NCI-H1694 (cell line): ENCODE data around the gene VWDE.

Experiments
- DNase-seq: peaks from one replicate; lab custom pipeline; 2025; lab: John Stamatoyannopoulos, UW

The VWDE gene

DNA sequence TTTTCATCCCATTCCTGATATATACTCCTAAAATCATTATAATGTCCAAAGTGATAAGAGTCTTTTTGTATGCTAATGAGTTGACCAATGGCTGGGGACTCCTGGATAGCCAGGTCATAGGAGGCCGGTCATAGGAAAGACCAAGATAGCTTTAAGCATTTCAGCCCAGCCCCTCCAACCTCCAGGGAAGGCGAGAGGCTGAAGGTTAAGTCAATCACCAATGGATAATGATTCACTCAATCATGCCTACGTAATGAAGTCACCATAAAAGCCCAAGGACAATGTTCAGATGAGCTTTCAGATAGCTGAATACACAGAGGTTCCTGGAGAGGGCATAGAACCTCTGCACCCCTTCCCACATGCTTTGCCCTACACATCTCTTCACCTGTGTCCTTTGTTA lies 75.7 kb downstream of the VWDE start:
- DNase-seq: no peak

DNA sequence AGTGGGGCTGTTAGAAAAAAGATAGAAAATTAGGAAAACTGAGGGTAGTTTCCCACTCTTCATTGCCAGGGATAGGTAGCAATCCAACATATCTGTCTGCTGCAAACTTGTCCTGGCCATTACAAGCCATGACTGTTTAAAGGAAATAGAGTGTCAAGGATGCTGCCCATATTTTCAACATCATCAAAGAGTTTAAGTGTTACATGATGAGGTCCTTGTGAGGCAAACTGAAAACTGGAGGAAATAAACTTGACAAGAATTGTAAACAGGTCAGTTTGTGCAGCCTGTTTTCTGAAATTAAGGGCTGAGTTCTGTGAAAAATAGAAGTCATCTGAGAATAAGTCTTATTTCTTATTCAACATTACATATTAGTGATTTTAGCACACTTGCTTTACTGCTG lies 78.0 kb downstream of the VWDE start:
- DNase-seq: no peak

DNA sequence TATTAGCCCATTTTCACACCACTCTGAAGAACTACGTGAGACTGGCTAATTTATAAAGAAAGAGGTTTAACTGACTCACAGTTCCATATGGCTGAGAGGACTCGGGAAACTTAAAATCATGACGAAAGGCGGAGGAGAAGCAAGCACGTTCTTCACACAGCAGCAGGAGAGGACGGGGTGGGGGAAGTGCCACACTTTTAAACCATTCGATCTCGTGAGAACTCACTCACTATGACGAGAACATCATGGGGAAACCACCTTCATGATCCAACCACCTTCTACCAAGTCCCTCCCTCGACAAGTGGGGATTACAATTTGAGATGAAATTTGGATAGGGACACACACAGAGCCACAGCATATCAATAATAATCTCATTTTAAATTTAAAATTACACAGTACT lies 80.2 kb downstream of the VWDE start:
- DNase-seq: no peak

DNA sequence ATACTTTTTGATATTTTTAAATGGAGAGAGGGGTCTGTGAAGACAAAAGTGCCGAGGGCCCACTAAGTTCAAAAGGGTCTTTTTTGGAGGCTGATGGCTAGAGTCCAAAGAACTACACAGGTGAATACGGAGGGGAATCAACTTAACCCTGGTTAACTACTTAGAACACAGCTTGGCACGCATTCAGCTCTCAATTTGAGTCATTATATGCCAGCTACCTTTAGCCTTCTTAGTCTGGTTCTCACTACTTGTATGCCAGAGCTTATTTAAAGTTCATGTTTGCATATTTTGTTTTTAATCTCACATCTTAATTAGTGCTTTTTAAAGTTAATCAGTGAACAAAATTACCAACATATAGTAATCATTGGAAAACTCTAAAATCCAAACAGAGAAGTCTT lies 80.8 kb downstream of the VWDE start:
- no peak for DNase-seq

DNA sequence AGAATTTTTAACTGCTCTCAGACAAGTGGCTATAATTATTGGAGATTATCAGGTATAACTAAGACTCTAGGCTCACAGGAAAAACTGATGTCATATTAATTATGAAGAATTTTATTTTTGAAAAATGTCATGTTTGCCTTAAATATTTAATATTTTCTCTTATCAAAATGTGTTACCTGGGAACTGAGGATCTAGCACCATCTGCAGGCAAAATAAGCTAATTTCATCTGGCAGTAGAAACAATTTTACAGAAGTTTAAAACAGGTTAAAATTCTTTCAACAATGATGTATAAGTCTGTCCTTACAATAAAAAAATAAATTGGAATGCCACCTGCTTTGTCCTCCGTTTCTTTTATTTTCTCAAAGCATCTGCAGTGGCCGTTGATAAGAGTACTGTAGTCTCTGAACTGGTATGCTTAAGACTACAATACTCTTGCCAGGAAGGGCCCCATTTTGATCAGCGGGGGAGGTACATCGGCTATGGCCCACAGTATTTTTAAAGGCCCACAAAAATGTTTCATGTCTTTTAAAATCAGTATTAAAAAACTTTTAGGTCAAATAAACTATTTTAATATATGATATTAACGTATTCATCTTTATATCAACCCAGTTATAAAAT lies 81.3 kb downstream of the VWDE start:
- DNase-seq: peak; percentile 7

DNA sequence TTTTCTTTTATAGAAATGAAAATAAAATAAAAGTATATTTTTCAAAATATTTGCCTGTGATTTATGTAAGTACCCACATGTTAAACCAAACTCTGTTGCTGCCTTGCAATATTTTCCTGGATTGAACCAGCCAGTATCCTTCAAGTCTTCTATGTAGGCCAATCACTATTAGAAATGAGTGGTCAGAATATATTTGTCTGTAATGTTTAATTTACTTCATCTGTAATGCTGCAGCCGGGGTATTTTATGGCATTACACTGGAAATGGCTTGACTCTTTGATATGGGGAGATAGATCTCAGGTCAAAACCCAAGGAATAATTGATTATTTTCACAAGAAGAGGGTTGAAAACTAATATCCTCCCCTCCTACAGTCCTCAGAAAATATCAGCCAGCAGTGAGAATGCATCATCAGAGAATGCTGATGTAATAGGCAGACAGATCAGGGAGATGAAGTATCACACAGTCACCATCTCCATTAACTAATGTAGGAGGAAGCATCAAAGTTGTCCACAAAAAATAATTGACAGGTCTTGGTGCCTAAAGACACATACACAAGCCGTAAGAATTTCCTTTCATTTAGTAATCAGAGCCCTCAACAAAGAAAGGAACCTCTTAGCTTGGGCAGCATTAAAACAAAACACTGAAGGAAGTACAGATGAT lies 82.5 kb downstream of the VWDE start:
- no peak for DNase-seq

DNA sequence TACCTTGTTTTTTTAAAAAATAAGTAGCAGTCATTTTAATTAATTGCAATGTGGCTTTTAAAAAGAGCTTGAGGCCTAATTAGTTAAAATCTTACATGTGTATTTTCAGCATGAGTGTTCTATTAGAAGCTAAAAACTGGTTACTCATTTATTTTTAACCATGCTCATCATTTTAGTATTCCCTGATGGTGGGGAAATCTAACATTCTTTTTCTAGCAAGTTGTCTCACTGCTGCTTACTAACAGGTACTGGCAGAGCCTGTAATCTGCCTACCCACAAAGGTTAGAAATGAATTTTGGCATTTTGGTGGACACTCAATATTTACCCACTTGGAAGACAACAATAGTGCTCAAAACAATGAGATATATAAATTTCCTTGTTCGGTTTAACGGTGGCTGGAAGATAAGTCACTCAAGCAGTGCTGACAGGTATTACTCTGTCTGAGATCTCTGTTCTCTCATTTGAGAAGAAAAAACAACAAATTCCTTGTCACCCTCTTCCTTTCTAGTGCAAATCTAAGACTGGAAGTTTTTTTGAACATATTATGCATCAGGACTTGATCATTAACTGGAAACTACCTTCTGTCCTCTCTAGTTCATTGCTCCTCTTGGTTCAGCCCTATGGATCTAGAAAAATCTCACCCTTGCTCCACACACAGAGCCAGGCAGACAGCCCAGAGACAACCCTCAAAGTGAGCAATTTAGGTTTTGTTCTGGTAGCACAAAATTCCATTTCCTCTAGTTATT lies 83.3 kb downstream of the VWDE start:
- DNase-seq: no peak

DNA sequence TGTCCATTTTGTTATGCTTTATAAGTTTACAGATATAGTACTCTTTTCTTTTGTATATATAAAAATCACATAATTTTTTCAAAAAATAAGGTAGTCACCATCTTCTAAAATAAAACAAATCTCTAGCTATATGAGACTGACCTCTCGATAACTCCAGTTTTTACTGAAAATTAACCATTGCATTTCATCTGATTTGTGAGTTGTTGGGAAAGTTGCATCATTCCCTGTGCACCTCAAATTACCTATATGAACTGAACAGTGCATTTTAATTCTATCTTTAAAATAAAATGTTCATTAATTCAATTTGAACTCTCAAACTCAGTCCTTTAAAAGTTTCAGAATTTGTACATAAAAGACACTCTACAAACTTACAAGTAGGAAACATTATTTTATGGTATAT lies 86.0 kb downstream of the VWDE start:
- DNase-seq: no peak

DNA sequence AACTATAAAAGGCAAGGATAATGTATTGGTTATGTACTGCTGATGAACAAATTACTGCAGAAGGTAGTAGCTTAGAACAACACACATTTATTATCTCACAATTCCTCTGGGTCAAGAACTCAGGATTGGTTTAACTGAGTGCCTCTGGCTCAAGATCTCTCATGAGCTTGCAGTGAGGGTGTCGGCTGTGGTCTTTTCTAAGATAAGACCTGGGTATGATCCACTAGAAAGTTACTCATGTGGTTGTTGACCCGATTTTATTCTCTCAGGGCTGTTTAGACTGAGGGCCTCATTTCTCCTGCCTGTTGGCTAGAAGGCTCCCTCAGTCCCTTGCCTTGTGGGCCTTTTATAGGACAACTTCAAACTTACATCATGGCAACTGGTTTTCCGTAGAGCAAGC lies 86.7 kb downstream of the VWDE start:
- DNase-seq: no peak

DNA sequence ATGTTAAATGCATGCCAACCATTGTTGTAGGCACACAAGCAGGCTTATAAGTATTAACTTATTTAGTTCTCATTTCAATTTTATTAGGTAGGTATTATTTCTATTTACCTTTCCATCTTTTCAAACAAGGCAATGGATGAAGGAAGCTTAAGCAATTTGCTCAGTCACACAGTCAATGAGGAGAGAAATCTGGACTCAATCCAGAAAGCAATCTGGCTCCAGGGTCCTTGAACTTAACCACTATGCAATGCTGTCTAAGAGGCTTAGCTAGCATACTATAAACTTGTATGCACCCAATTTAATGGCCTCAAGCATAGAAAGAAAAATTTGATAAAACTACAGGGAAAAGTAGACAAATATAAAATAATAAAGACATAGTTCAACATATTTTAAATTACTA lies 88.6 kb downstream of the VWDE start:
- no peak for DNase-seq

DNA sequence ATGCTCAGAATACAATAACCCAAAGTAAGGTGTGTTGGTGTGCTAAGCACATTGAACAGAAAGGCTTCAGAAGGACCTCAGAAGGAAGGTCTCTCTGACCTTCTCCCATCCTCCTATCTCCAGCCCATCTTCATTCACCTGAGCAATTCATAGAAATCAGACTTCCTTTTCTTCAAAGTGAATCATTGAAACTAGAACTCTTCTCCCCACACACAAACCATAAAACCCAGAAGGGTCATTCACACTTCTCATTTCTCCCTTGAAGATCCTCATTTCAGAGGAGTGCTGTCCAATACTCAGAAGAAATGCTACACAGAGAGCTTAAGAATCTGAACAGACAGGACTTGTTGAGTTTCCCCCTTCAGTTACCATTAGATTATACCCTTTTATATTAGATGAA lies 89.5 kb downstream of the VWDE start:
- DNase-seq: no peak

DNA sequence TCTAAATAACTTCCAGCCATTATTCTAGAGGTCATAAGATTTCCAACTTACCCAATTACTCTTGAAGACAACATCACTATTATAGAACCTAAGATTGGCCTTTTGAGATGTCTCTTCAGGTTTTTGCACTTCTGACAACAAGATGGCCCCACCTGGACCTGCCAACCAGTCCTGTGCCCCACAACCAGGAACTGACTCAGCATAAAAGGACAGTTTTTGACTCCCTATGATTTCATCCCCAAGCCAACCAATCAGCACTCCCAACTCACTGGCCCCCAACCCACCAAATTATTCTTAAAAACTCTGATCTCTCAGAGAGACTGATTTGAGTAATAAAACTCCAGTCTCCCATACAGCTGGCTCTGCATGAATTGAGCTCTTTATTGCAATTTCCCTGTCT lies 98.2 kb downstream of the VWDE start:
- no peak for DNase-seq

DNA sequence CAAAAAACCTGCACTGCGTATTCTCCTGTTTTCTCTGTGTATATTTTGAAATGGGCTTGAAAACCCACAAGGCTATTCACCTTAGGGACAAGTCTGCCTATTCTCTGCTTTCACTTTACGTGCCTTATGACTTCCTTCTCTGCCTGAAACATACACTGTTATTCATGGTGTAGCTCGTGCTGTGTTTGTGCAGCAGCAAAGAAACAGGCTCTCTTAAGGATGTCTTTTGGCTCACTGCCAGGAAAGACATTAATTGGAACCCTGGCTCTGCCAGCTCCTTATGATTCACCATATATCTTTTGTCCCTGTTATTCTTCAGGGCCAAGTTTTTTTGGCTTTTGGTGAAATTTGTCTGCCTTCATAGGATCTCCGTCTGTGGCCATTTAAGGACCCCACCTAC lies 100.2 kb downstream of the VWDE start:
- DNase-seq: no peak

DNA sequence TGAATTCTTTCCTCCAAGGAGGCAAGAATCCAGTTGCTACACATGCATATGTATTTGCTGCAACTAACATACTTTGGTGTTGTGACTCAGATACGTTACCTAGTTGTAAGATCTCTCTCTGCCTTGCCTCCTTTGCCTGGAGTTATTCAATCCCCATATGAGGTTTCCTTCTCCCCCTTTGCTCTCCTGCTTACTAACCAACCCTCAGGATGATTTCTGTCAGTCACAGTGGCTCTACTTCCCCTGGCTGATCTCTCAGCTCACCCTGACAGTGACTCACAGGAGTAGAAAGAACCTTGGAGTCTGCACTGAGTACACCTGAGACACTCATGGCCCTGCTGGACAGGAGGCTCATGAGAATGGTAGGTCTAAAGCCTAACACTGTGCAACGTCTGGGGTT lies 100.6 kb downstream of the VWDE start:
- no peak for DNase-seq

DNA sequence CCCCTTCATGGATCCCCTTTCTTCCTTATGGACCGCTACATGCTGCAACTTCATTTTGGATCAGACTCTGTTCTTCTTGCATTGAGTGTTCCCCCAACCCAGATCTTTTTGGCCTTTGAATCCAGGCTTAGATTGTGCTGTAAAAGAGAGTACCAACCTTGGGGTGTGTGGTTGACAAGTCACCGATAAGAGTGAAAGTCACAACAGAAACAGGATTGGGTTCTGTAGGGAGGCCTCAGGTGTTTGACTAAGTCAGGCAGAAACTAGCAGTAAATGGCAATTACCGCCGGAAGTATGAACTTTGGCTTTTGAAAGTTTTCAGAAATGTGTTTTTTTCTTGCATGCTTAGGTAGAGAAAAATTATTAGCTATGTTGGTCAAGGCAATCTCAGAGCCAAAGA lies 103.2 kb downstream of the VWDE start:
- DNase-seq: no peak

DNA sequence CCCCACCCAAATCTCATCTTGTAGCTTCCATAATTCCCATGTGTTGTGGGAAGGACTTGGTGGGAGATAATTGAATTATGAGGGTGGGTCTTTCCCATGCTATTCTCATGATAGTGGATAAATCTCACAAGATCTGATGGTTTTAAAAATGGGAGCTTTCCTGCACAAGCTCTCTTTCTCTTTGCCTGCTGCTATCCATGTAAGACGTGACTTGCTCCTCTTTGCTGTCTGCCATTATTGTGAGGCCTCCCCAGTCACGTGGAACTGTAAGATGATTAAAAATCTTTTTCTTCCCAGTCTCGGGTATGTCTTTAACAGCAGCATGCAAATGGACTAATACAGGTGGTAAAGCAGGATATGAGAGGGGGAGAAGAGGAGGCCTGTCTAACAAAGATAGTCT lies 104.3 kb downstream of the VWDE start:
- no peak for DNase-seq

DNA sequence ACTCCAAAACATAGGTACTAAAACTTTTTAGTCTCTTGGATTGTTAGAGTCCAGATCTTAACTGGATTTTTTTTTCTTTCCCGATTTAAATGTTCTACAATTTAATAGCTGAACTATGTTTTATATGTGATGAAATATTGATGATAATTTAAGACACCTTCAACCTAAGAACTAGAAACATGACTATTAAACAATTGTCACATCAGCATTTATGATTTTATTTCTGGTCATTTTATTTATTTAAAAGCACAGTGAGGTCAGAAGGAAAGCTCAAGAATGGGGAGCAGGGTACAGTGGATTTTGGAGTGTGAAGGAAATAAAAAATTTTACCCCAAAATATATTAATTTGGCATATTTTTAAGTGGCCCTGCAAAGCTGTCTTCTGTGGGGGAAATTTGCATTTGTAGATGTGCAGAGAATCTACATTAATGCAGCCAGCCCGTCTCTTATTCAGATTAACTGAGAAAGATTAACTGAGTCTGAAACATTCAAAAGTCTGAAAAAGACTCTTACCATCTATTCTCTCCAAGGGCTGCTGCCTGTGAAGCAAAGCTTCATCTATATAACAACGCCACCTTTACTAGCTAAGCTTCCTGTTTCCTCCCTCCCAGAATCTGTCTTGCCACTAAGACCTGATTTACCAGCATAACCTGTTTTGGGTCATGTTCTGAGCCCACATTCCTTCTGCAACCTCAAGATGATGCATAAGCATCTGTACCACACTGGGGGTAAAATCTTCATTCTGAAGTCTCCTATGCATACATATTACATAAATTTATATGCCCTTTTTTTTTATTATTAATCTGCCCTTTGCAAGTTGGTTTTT lies 106.2 kb downstream of the VWDE start:
- DNase-seq: no peak

DNA sequence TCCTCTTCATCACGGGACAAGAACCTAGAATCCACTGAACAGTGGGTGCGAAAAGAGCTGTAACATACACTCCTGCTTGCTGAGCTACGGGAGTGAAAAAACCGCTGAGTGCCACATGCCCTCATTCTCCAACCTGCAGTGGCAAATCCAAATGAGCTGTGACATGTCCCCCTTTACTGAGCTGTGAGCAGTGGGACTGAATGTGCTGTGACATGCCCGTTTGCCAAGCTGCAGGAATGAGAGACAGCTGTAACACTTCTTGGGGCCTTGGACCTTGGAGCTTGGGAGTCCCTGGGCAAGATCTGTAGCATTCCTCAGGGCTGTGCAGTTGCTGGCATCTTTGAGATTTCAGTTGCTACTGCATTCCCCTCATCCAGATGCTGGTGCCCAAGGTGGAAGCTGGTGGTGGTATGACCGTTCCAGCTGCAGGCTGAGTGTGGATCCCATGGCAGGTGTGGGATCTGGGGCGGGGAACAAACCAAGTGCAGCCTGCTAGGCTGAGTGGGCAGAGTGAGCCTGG lies 107.6 kb downstream of the VWDE start:
- DNase-seq: no peak

DNA sequence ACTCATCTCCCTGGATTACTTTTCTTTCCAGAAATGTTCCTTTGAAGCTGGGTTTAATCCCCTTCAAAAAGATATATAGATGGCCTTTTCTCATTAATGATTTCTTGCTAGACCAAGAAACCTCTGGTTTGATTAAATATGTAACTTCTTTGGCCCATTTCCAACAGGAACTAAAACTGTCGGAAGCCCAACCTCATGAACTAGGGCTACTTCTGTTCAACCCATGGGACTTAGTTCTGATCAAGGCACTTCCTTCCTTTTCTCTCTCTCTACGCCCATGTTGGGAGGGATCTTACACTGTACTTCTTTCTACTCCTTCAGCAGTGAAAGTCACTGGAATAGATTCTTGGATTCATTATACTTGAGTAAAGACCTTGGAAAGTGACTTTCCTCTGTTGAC lies 109.0 kb downstream of the VWDE start:
- no peak for DNase-seq

DNA sequence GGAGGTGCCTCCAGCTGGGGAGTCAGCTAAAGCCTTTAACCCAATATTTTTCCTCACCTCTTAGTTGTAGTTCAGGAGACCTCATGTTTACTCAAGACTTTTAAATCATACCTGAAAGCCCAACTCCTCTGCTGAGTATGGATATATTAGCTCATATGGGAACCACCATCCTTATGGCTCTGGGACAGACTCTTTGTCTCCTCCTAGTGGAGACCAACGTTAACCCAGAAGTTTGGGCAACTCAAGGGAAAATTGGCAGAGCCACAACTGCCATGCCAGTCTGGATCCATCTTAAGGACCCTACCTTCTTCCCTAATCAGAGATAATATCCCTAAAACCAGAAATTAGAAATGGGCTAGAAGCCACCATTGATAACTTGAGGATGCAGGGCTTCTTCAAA lies 111.8 kb downstream of the VWDE start:
- no peak for DNase-seq

DNA sequence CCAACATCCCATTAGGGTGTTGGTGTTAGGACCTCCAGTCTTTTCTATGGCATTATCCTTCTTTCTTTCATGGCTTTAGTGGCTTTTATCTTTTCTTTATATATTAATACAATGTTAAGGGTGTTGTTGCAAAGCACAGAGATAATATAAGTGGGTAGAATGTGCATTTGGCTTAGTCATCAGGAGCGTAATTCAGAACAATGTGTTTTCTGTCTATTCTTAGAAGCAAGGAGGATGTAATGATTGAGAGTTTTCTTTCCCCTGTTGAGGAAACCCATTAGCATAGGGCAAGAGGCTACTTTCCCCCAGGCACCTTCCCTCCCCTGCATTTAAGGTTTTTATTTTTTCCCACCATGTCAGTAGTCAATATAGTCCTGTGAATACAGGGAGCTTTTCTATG lies 112.9 kb downstream of the VWDE start:
- no peak for DNase-seq

DNA sequence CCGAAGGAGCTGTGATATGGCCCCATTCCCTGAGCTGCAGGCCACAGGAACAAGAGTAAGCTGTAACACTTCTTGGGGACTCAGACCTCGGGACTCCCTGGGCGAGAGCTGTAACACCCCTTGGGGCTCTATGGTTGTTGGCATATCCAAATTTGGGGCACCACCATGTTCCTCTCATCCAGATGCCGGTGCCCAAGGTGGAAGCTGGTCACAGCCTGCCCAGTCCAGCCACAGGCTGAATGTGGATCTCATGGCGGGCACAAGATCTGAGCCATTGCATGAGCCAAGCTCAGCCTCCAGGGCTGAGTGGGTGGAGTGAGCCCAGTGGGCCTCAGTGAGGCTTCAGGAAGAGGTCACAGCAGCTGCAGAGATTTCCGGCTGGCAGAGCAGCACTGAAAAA lies 113.7 kb downstream of the VWDE start:
- no peak for DNase-seq

DNA sequence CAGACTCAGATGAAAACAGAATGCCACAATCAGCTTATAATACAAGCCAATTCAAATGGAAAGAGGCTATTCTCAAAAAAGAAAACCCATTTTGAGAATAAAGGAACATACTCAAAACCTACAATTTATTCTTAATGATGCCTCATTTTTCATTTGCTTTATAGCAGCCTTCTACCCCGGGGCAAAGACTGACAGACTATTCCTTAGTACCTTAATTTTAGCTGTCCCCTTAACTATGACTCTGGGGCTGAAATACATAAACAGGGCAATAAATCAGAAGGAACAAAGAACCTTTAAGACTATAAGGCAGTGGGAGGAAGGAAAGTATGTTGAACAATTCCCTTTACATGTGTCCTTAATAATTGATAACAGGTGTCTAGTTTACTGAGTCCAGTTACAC lies 115.8 kb downstream of the VWDE start:
- no peak for DNase-seq
